SU-DHL-6 (cell line): ENCODE measurements around the gene ZNF286A.
"Not testable (repeated sequence)": the region's sequence is repeated elsewhere in the genome, so short reads cannot be mapped to it uniquely, and the experiment has no call there.

Experiments
- CTCF ChIP-seq: fragments of 200-600 bp; sonication (generic); IDR thresholded peaks from one replicate; pipeline ENCODE4 v1.5.1; 2017; ENCODE audit warnings: antibody characterized with exemption, mild to moderate bottlenecking, low read length, moderate library complexity; ENCODE audit not compliant: insufficient read depth, poor library complexity, severe bottlenecking
- EZH2phosphoT487 ChIP-seq: fragments of 200-600 bp; sonication (generic), shearing (Covaris generic); conservative IDR thresholded peaks from 2 replicates; pipeline ENCODE4 v1.6.1; 2018; ENCODE audit warnings: mild to moderate bottlenecking, antibody characterized with exemption, low read length, moderate library complexity, mixed read lengths

GRCh38 chr17:15716601-15717563 lies 17.3 kb downstream of the ZNF286A start:
- TF ChIP-seq CTCF, EZH2phosphoT487: not testable (repeated sequence)
